BLaER1 treated with 17β-estradiol and CSF1 and Interleukin-3, amounts not matched to agents 10 nM and 100 nM (cell line): ENCODE measurements around the gene VIPR2.

Experiments used
- H3K27ac ChIP-seq, 11 experiments: shearing (Covaris generic); formaldehyde crosslinking; 2 replicates each; pipeline ENCODE4 v1.8.1; 2022
- H3K27me3 ChIP-seq, 11 experiments: shearing (Covaris generic); formaldehyde crosslinking; 2 replicates each; pipeline ENCODE4 v1.8.1; 2022
- H3K36me3 ChIP-seq, 11 experiments: shearing (Covaris generic); formaldehyde crosslinking; 2 replicates each; pipeline ENCODE4 v1.8.1; 2022
- H3K4me1 ChIP-seq, 10 experiments: shearing (Covaris generic); formaldehyde crosslinking; 2 replicates each; pipeline ENCODE4 v1.8.1; 2022
- H3K4me2 ChIP-seq, 11 experiments: shearing (Covaris generic); formaldehyde crosslinking; 2 replicates each; pipeline ENCODE4 v1.8.1; 2022
- H3K4me3 ChIP-seq, 10 experiments: shearing (Covaris generic); formaldehyde crosslinking; 2 replicates each; pipeline ENCODE4 v1.8.1; 2022
- H3K9ac ChIP-seq, 11 experiments: shearing (Covaris generic); formaldehyde crosslinking; 2 replicates each; pipeline ENCODE4 v1.8.1; 2022
- H3K9me3 ChIP-seq, 11 experiments: shearing (Covaris generic); formaldehyde crosslinking; replicated peaks in 1 of 11; 2 replicates each; pipeline ENCODE4 v1.8.1; 2022
- H4K20me1 ChIP-seq, 11 experiments: shearing (Covaris generic); formaldehyde crosslinking; 2 replicates each; pipeline ENCODE4 v1.8.1; 2022
- Cebpa-rat ChIP-seq, 11 experiments: shearing (Covaris generic); IDR thresholded peaks; 2 replicates each; pipeline ENCODE4 v1.8.1; 2022

Gene VIPR2

DNA sequence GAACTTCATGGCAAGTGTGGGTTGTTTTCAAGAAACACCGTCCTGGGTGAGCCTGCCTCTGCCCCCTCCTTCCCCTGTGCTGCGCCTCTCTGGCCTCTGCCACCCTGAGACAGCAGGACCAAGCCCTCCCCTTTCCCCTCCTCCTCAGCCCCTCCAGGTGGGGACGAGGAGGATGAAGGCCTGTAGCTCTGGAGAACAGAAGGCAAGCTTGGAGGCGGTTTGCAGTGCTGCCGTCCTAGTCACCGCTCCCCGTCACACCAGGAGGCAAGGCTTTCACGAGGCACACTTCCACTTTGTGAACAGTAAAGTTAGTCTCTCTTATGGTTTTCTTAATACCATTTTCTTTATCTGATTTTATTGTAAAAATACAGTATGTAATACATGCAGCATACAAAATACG lies 8.8 kb upstream of the VIPR2 start:
- H3K36me3 ChIP-seq: no peaks in the 10 kb centered on the region
- H3K4me3 ChIP-seq: 0 out of 20 replicates have a peak overlapping the region, but pooled peaks of 1 of the 10 experiments have one; percentile 1
- H3K9me3 ChIP-seq: no peaks in the 10 kb centered on the region
- no peak overlapping the region for H3K9ac ChIP-seq
- H3K4me2 ChIP-seq: peak overlapping the region in 8 of 11 experiments; percentile 54 to 86 (median 78); a peak in 14 of 22 replicates
- no peak overlapping the region for H3K27ac ChIP-seq
- peaks cover 0 to 14% (median 0%) of the 10 kb centered on the region in 11 experiments; a peak in 7 of 22 replicates for H3K27me3 ChIP-seq
- no peak for TF ChIP-seq Cebpa-rat (IDR thresholded peaks at IDR 0.05)
- peaks cover 0 to 32% (median 24%) of the 10 kb centered on the region in 10 experiments; a peak in 16 of 20 replicates for H3K4me1 ChIP-seq
- H4K20me1 ChIP-seq: no peaks in the 10 kb centered on the region; a peak in 1 of 22 replicates

DNA sequence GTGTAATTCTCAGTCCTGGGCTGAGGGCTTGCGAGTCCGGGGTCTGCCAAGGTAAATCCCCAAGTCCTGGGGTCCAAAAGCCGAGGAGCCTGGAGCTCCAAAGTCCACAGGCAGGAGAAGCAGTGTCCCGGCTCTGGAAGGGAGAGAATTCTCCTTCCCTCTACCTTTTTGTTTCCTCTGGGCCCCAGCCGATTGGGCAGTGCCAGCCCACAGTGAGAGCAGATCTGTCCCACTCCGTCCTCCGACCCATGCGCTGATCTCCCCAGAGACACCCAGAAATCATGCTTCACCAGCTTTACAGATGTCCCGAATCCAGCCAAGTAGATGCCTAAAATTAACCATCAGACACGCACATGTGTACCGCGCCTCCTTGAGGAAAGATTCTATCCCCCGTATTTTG lies 8.1 kb upstream of the VIPR2 start:
- Histone ChIP-seq H3K36me3 (no peaks in the 10 kb centered on the region), H3K4me2 (peak overlapping the region; percentile 2 to 86 (median 74); a peak in 19 of 22 replicates), H3K27ac (no peak overlapping the region), H3K4me3 (0 out of 20 replicates have a peak overlapping the region, but pooled peaks of 1 of the 10 experiments have one; percentile 1), H3K27me3 (peaks cover 0 to 14% (median 0%) of the 10 kb centered on the region in 11 experiments; a peak in 10 of 22 replicates), H3K4me1 (peaks cover 0 to 28% (median 21%) of the 10 kb centered on the region in 10 experiments; a peak in 16 of 20 replicates), H3K9ac (0 out of 22 replicates have a peak overlapping the region, but pooled peaks of 1 of the 11 experiments have one; percentile 4), H4K20me1 (no peaks in the 10 kb centered on the region; a peak in 1 of 22 replicates), H3K9me3 (no peaks in the 10 kb centered on the region)
- no peak for TF ChIP-seq Cebpa-rat (IDR thresholded peaks at IDR 0.05)

DNA sequence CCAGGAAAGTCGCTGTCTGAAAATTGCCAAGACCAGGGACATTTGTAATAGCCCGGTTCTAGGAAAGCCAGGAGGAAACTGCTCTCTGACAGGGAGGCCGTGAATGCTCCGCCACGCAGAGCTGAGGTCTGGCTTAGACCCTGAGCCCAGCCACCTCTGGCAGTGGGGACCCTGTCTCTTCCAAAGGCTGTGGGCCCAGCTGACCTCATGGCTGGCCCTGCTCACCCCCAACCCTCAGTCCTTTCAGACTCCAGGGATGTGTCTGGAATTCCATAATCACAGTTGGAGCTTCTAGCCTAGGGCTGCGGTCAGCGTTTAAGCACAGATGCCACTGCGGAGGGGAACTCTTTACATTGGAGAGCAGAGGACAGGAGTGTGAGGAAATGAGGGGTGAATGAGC lies 6.6 kb upstream of the VIPR2 start:
- no peaks in the 10 kb centered on the region for H3K36me3 ChIP-seq
- H3K4me3 ChIP-seq: no peak overlapping the region
- H3K27me3 ChIP-seq: peaks cover 4 to 20% (median 11%) of the 10 kb centered on the region in 11 experiments
- H3K9ac ChIP-seq: no peak overlapping the region
- no peak overlapping the region for H3K27ac ChIP-seq
- TF ChIP-seq Cebpa-rat (IDR thresholded peaks at IDR 0.05): no peak
- H3K4me1 ChIP-seq: peaks cover 0 to 28% (median 21%) of the 10 kb centered on the region in 10 experiments; a peak in 16 of 20 replicates
- H3K9me3 ChIP-seq: no peaks in the 10 kb centered on the region
- no peaks in the 10 kb centered on the region; a peak in 1 of 22 replicates for H4K20me1 ChIP-seq
- no peak overlapping the region for H3K4me2 ChIP-seq

DNA sequence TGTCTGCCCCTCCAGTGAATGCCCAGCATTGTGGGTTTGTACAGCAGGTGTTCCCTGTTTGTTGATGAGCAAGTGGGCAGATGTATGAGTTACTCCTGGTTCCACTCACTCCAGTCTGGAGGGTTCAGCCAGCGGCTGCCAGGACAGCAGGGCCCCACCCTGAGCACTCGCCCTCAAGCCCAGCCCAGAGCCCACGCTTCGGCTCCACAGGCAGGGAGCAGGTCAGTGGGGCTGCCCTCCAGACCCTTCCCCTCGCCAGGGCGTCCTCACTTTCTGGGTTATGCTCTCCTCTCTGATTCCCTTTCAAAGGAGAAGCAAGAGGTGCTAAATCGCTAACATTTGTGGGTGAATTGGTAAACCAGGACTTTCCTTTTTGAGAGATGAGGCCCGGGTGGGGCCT lies 4.8 kb upstream of the VIPR2 start:
- Histone ChIP-seq H3K27ac (no peak overlapping the region), H3K27me3 (peaks cover 21 to 37% (median 28%) of the 10 kb centered on the region in 11 experiments), H3K4me2 (peak overlapping the region in 8 of 11 experiments; percentile 6 to 55 (median 40); a peak in 11 of 22 replicates), H3K4me1 (peaks cover under 1 to 30% (median 23%) of the 10 kb centered on the region in 10 experiments; a peak in 17 of 20 replicates), H3K4me3 (no peak overlapping the region), H3K36me3 (no peaks in the 10 kb centered on the region), H3K9ac (no peak overlapping the region), H4K20me1 (peaks cover 0 to 8% (median under 1%) of the 10 kb centered on the region in 11 experiments; a peak in 8 of 22 replicates), H3K9me3 (peaks cover 0 to 11% (median 7%) of the 10 kb centered on the region in 11 experiments; a peak in 16 of 22 replicates)
- no peak for TF ChIP-seq Cebpa-rat (IDR thresholded peaks at IDR 0.05)

DNA sequence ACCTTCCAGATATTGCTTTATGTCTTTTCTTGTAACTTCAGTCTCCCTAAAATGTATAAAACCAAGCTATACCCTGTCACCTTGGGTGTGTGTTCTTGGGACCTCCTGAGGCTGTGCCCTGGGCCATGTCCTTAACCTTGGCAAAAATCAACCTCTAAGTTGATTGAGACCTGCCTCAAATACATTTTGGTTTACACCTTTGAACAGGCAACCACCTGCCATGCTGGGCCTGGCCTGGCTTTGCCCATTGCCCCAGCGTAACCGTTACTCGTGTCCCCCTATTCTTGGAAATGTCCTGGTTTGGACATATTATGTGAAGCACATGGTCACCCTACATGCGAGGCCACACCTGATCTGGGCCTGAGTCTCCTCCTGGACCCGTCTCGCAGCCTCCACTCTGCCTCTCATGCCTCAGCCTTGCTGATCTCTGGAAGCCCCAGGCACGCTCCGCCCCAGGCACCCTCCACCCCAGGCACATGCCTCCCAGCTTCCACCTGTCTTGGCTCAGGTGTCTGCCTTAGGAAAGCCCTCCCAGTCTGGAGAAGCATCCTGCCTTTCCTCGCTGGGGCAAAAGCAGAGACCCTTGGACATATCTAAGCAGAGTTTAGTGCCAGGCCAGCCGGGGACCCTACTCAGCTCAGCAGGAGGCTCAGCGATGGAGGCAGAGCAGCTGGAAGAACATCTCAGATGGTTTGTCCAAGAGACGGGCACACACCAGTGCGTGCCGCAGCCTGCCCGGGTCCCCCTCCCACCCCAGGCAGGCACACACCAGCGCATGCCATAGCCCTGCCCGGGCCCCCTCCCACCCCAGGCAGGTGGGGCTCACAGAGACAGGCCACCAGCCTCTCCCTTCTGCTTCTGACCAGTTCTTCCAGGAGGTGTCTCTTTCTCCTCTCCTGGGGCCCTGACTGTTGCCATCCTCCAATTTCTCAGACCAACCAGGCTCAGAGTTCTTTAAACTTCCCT lies 4.0 kb upstream of the VIPR2 start:
- H3K9me3 ChIP-seq: peaks cover 0 to 11% (median 7%) of the 10 kb centered on the region in 11 experiments; a peak in 16 of 22 replicates
- H3K27ac ChIP-seq: no peak overlapping the region
- peak overlapping the region in 2 of 11 experiments; percentile 37 to 51; a peak in 1 of 22 replicates for H3K4me2 ChIP-seq
- H3K36me3 ChIP-seq: no peaks in the 10 kb centered on the region
- H4K20me1 ChIP-seq: peaks cover 0 to 15% (median 8%) of the 10 kb centered on the region in 11 experiments; a peak in 13 of 22 replicates
- TF ChIP-seq Cebpa-rat (IDR thresholded peaks at IDR 0.05): no peak
- no peak overlapping the region for H3K9ac ChIP-seq
- H3K27me3 ChIP-seq: peaks cover 29 to 45% (median 36%) of the 10 kb centered on the region in 11 experiments
- H3K4me3 ChIP-seq: no peak overlapping the region
- peaks cover 8 to 36% (median 30%) of the 10 kb centered on the region in 10 experiments for H3K4me1 ChIP-seq

DNA sequence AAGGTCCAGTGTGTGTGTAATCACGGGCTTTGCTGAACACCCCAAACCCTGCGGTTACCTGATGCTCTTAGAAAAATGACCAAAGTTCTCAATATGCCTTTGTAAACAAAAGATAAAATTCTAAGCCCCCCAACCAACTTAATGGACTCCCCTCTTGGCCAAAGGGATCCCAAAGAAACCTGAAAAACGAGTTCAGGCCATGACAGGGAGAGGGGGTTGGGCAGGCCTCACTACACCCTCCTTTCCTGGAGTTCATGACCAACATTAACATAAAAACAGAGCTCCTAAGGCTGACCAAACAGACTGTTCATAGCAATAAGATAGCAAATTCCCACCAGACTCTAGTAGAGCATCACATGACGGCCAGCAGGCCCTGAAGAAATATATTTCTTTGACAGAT lies 3.0 kb upstream of the VIPR2 start:
- TF ChIP-seq Cebpa-rat (IDR thresholded peaks at IDR 0.05): no peak
- Histone ChIP-seq H3K27me3 (peaks cover 39 to 50% (median 42%) of the 10 kb centered on the region in 11 experiments), H3K36me3 (no peaks in the 10 kb centered on the region), H3K4me2 (no peak overlapping the region), H4K20me1 (peaks cover 0 to 26% (median 17%) of the 10 kb centered on the region in 11 experiments; a peak in 14 of 22 replicates), H3K4me1 (peaks cover 9 to 30% (median 23%) of the 10 kb centered on the region in 10 experiments), H3K9me3 (peaks cover 0 to 11% (median 7%) of the 10 kb centered on the region in 11 experiments; a peak in 16 of 22 replicates), H3K27ac (no peak overlapping the region), H3K9ac (no peak overlapping the region), H3K4me3 (no peak overlapping the region)

DNA sequence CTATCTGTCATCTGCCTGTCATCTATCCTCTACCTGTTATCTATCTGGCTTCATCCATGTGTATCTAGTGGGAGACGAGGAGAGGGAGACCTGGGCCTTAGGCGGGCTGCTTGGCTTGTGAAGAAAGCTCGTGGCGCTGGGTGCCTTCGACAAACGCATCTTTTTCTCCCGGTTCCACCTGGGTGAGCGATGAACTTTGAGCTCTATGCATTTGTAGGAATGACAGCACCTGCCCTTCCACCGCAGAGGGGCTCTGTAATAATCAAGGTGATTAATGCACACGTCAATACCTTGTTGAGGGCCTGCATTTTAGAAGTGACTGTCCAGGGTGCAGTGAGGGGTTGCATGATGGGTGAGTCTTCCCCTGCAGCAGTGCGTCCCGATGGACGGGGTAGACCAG lies 2.6 kb upstream of the VIPR2 start:
- no peak overlapping the region for H3K27ac ChIP-seq
- H3K9me3 ChIP-seq: peaks cover 0 to 11% (median 7%) of the 10 kb centered on the region in 11 experiments; a peak in 16 of 22 replicates
- no peak overlapping the region for H3K9ac ChIP-seq
- H3K27me3 ChIP-seq: peaks cover 43 to 55% (median 45%) of the 10 kb centered on the region in 11 experiments
- H3K4me3 ChIP-seq: no peak overlapping the region
- TF ChIP-seq Cebpa-rat (IDR thresholded peaks at IDR 0.05): no peak
- H4K20me1 ChIP-seq: peaks cover 0 to 30% (median 17%) of the 10 kb centered on the region in 11 experiments; a peak in 14 of 22 replicates
- peaks cover 9 to 28% (median 21%) of the 10 kb centered on the region in 10 experiments for H3K4me1 ChIP-seq
- H3K36me3 ChIP-seq: no peaks in the 10 kb centered on the region
- no peak overlapping the region for H3K4me2 ChIP-seq

DNA sequence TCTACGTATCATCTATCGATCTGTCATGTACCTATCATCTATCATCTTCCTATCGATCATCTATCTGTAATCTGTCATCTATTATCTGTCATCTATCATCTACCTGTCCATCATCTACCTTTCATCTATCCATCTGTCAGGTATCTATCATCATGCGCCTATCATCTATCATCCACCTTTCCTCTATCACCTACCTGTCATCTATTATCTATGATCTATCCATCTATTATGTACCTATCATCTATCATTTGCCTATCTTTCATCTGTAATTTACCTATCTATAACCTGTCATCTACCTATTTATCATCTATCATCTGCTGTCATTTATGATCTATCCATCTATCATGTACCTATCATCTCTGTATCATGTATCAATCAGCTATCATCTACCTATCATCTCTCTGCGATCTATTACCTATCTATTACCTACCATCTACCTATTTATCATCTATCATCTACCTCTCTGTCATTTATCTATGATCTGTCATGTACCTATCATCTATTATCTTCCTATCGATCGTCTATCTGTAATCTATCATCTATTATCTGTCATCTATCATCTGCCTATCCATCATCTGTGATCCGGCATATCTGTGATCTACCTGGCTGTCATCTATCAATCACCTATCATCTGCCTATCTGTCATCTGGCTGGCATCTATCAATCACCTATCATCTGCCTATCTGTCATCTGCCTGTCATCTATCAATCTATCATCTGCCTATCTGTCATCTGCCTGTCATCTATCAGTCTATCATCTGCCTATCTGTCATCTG lies 1.6 kb upstream of the VIPR2 start:
- Histone ChIP-seq H3K9ac (no peak overlapping the region), H3K4me1 (peaks cover 9 to 28% (median 21%) of the 10 kb centered on the region in 10 experiments), H3K27ac (no peak overlapping the region), H3K9me3 (peaks cover 0 to 11% (median 7%) of the 10 kb centered on the region in 11 experiments; a peak in 16 of 22 replicates), H4K20me1 (peaks cover 0 to 36% (median 17%) of the 10 kb centered on the region in 11 experiments; a peak in 14 of 22 replicates), H3K4me2 (no peak overlapping the region), H3K27me3 (peaks cover 53 to 64% (median 55%) of the 10 kb centered on the region in 11 experiments), H3K36me3 (no peaks in the 10 kb centered on the region), H3K4me3 (no peak overlapping the region)
- TF ChIP-seq Cebpa-rat (IDR thresholded peaks at IDR 0.05): no peak
